ENCODE results near the gene INSC.

The INSC gene

DNA sequence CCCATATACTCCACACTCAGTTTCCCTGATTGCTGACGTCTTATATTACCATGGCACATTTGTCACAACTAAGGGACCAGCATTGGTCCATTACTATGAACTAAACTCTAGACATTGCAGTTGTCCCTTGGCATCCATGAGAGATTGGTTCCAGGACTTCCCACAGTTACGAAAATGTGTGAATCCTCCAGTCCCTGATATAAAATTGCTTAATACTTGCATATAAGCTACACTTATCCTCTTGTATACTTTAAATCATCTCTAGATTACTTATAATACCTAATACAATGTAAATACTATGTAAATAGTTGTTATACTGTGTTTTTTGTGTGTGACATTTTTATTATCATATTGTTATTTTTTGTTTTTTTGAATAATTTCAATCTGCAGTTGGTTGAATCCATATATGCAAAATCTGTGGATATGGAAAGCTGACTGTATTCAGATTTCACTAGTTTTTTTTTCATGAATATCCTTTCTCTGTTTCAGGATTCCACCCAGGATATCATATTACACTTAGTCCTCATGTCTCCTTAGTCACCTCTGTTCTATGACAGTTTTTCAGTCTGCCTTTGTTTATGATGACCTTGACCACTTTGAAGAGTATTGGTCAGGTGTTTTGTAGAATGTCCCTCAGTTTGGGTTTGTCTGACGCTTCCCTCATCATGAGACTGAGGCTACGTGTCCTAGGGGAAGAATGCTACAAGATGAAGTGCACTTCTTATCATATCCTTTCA is 55.3 kb downstream of the INSC start:
- TF ChIP-seq, protein P1, sequence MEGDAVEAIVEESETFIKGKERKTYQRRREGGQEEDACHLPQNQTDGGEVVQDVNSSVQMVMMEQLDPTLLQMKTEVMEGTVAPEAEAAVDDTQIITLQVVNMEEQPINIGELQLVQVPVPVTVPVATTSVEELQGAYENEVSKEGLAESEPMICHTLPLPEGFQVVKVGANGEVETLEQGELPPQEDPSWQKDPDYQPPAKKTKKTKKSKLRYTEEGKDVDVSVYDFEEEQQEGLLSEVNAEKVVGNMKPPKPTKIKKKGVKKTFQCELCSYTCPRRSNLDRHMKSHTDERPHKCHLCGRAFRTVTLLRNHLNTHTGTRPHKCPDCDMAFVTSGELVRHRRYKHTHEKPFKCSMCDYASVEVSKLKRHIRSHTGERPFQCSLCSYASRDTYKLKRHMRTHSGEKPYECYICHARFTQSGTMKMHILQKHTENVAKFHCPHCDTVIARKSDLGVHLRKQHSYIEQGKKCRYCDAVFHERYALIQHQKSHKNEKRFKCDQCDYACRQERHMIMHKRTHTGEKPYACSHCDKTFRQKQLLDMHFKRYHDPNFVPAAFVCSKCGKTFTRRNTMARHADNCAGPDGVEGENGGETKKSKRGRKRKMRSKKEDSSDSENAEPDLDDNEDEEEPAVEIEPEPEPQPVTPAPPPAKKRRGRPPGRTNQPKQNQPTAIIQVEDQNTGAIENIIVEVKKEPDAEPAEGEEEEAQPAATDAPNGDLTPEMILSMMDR (IDR thresholded peaks at IDR 0.05): no peak

DNA sequence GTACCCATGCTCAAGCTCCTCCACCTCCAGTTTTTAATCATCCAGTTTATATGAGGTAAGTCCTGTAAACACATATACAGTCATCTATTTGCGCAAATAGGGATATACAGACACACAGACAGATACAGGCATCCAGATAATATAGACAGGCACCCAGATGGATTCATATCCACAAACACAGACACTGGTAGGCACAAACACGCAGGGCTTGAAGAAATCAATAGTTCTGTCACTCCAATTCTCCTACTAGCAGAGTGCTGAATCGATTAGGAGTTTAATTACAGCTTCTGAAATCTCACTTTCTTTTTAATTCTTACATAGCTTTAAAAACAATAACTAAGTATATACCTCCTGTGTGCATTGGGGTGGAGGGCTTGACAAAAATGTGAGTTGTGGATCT is 56.0 kb downstream of the INSC start:
- TF ChIP-seq, protein P1 (IDR thresholded peaks at IDR 0.05): no peak

DNA sequence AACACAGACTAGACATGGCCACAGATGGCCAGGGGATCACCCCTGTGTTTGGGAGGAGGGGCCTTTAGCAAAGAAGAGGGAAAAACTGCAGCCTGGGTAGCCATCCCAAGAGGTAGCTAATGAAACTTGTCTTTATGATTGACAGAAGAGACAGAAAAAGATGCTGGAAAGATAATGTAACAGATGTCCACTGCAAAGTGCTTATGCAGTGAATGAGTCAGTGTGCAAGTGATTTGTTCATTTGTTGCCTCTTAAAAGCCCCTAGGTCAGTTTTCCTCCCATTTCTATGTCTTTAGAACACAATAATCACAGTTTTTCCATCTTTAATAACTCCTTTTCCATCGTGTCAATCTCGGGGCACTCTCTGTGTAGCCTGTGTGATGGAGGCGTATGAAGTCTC is 57.2 kb downstream of the INSC start:
- TF ChIP-seq, protein P1 (IDR thresholded peaks at IDR 0.05): no peak

DNA sequence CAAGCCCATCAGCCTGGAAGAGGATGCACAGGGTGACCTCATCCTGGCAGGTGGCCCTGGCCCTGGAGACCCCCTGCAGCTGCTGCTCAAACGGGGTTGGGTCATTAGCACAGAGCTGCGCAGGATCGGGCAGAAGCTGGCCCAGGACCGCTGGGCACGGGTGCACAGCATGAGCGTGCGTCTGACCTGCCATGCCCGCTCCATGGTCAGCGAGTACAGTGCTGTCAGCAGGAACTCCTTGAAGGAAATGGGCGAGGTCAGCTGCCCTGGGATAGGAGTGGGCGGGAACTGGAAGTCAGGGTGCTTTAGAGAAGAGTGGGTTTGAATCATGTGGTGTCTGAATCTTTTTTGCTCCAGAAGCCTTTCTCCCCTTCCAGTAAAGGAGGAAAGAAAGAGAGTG is 61.1 kb downstream of the INSC start:
- TF ChIP-seq, protein P1 (IDR thresholded peaks at IDR 0.05): no peak

DNA sequence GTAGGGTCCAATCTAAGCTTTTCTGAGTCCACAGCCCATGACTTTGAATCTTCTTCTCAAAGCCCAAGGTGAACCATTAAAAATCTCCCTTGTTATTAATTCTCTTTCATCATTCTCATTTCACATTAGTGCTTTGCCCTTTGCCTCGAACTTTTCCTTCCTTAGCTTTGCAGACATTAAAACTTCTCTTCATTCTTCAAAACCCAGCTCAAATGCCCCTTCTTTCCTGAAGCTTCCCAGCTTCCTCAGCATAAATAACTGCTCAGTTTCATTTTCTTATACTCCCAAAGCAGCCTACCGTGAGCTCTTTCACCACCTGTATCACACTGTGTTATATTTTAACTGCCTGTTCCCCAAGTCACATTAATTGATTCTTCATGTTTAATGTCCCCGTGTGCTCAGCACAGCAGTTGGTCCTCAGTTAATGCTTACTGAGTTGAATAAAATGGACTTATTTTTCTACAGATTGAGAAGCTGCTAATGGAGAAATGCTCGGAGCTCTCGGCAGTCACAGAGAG is 62.0 kb downstream of the INSC start:
- TF ChIP-seq, protein P1 (IDR thresholded peaks at IDR 0.05): no peak

DNA sequence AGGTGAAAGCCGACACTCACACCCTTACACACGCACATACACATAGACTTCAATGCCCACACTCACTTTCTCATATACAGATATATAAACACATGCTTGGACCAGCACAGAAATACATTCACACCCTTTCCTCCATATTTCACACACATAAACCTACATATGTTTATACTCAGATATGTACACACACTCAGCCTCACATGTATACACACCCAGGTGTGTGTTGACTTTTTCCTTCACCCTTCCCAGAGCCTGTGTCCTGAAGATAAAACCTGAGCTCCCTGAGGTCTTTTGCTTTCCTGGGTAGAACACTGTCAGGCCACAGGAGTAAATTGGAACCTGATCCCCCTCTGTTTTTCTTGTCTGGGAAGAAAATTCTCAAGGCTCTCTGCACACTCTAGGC is 62.8 kb downstream of the INSC start:
- TF ChIP-seq, protein P1 (IDR thresholded peaks at IDR 0.05): no peak

DNA sequence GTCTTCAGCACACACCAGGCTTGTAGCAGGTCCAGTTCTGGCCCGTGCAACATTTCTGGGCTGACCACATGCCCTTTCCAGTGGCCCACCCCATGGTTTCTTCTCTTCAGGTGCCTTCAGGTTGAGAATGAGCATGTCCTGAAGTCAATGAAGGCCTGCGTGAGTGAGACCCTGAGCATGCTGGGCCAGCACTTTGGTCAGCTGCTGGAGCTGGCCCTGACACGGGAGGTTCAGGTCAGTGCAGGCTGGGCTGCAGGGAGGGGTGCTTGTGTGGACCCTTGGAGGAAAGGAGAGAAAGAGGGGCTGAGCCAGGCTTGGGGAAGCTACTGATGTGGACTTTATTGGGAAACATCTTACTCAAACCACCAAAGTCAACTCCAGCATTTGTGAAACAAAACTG is 63.5 kb downstream of the INSC start:
- TF ChIP-seq, protein P1 (IDR thresholded peaks at IDR 0.05): no peak
